GM21717 (cell line): ENCODE data around the gene DEFB132.
"Not testable (repeated sequence)": the region's sequence is repeated elsewhere in the genome, so short reads cannot be mapped to it uniquely, and the experiment has no call there.

Experiments
- ATAC-seq: cut with Tn5 transposase; IDR thresholded peaks from one replicate; pipeline ENCODE4 v1.9.1; 2021; ENCODE audit warnings: mild to moderate bottlenecking, moderate library complexity; ENCODE audit not compliant: unreplicated experiment

DEFB132 gene

GRCh38 chr20:257419-257818 lies at the start of gene DEFB132:
DEFB132 (plus strand) TSS chr20:257724; CDS start chr20:257779, 55 bp downstream.
- ATAC-seq: no peak

- no peak for ATAC-seq
These were observed 48.5 kb upstream of the DEFB132 start for GRCh38 chr20:208942-209566.

- no peak for ATAC-seq
These were observed 46.6 kb upstream of the DEFB132 start for GRCh38 chr20:210809-211502.

GRCh38 chr20:214383-214782 lies 43.1 kb upstream of the DEFB132 start:
- no peak for ATAC-seq

GRCh38 chr20:215796-216195 lies 41.7 kb upstream of the DEFB132 start:
- no peak for ATAC-seq

- no peak for ATAC-seq
These were observed 40.3 kb upstream of the DEFB132 start for GRCh38 chr20:217266-217665.

- no peak for ATAC-seq
These were observed 38.0 kb upstream of the DEFB132 start for GRCh38 chr20:219290-220115.

GRCh38 chr20:221258-221830 lies 36.2 kb upstream of the DEFB132 start:
- no peak for ATAC-seq

- ATAC-seq: not testable (repeated sequence)
These were observed 31.6 kb upstream of the DEFB132 start for GRCh38 chr20:225879-226278.

GRCh38 chr20:226958-227357 lies 30.6 kb upstream of the DEFB132 start, which contains the start of gene DEFB129:
DEFB129 (plus strand) TSS chr20:227258; CDS start chr20:227289, 31 bp downstream.
- ATAC-seq: no peak

- no peak for ATAC-seq
These were observed 30.0 kb upstream of the DEFB132 start for GRCh38 chr20:227439-228105.

- ATAC-seq: no peak
These were observed 21.6 kb upstream of the DEFB132 start for GRCh38 chr20:235891-236290.

- ATAC-seq: peak; percentile 47
These were observed 20.0 kb upstream of the DEFB132 start for GRCh38 chr20:237489-237888.

GRCh38 chr20:237929-238328 lies 19.6 kb upstream of the DEFB132 start:
- ATAC-seq: no peak

- no peak for ATAC-seq
These were observed 14.6 kb upstream of the DEFB132 start for GRCh38 chr20:242905-243304.

GRCh38 chr20:251354-251753 lies 6.2 kb upstream of the DEFB132 start:
- no peak for ATAC-seq

- no peak for ATAC-seq
These were observed 4.7 kb upstream of the DEFB132 start for GRCh38 chr20:252801-253200.

GRCh38 chr20:253447-253846 lies 4.1 kb upstream of the DEFB132 start:
- not testable (repeated sequence) for ATAC-seq

- ATAC-seq: no peak
These were observed 840 bp downstream of the DEFB132 start for GRCh38 chr20:258269-258858.

GRCh38 chr20:258963-259362 lies 1.4 kb downstream of the DEFB132 start:
- no peak for ATAC-seq
